Right ventricle myocardium inferior (tissue), 1 donor: Measurements from ENCODE around the gene RGS8. TPM values are rescaled to one million over a fixed set of nuclear protein-coding genes. Genes with fewer than 3 reads are reported as not detected.

Source experiments
- ATAC-seq: fragments of 200-7000 bp; cut with Tn5 transposase; one replicate; pipeline ENCODE4 v1.9.1; 2020; ENCODE audit warnings: mild to moderate bottlenecking, moderate library complexity
- DNase-seq: peaks from one replicate; pipeline ENCODE4 v3.0.0; 2021; ENCODE audit errors: missing footprints
- intact Hi-C: fragments of 100-400 bp; cut with DNase I; formaldehyde crosslinking; loops from one replicate; pipeline ENCODE4 v1.11.0; 2022
- total RNA-seq: library from RNA; stranded (reverse); fragmentation: NEBNext Ultra II Directional; extraction: Animal tissue kit (Norgen Biotek cat#: 25700); gene quantifications from one replicate; pipeline ENCODE4 v1.2.1, GENCODE V29; 2021
- donor health status: DM: no; HTN: yes; CAD: no; lungs with severe emphysema.

Gene RGS8
- total RNA-seq, 1 donor from 2014 or later, result not detected

DNA sequence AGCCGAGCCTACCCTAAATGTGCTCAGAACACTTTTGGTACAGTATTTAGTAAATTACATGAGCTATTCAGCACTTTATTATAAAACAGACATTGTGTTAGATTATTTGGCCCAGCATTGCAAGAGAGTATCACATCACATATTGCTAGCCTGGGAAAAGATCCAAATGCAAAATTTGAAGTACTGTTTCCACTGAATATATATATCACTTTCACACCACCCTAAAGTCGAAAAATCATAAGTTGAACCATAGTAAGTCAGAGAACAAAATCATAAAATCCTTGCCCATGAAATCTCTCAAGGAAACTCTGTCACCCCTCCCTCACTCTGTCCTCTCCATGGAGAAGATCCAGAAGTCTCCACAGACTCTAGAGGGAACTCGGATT is 33.1 kb downstream of the RGS8 start:
- intact Hi-C loops, result no loop called here
- no peak for ATAC-seq
- DNase-seq, result no peak

DNA sequence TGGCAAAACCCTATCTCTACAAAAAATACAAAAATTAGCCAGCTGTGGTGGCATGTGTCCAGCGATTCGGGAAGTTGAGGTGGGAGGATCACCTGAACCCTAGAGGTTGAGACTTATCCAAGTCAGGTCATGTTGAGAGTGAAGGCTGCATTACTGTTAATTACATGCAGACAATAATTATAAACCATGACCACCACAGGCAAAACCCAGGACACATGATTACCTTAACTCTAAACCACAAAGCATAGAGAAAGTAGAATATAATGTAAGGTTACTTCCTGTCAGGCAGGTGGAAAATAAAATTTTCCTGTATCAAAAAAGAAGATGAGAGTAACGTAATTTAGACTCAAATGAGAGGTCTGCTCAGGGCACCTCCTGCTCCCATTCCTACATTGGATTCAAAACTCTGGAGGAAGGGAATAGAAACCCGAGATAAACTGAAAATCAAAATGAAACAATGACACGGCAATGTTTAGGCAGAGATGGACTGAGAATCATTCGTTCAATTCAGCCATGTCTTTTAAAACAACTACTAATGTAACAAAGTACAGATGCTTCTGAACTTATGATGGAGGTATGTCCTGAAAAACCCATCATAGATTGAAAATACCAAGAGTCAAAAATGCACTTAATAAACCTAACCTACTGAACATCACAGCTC is 33.6 kb downstream of the RGS8 start:
- ATAC-seq, result no peak
- intact Hi-C loops, result no loop called here
- no peak for DNase-seq

DNA sequence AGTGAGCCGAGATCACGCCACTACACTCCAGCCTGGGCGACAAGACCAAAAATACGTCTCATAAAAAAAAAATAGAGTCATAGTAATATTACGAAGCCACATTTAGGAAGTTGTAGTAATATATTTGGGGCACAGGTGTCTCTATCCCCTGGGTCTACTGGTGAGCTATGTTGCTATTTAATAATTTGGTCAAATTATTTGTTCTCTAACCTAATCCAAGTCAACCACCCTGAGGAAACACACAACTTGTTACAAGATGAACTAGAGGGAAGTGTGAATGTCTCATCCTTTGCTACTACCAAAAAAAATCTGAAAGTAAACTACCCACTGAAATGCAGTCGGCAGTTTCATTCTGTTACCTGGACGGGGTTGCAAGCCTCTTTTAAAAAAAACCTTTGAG is 35.3 kb downstream of the RGS8 start:
- DNase-seq, result no peak
- intact Hi-C loops, result no loop called here
- no peak for ATAC-seq

DNA sequence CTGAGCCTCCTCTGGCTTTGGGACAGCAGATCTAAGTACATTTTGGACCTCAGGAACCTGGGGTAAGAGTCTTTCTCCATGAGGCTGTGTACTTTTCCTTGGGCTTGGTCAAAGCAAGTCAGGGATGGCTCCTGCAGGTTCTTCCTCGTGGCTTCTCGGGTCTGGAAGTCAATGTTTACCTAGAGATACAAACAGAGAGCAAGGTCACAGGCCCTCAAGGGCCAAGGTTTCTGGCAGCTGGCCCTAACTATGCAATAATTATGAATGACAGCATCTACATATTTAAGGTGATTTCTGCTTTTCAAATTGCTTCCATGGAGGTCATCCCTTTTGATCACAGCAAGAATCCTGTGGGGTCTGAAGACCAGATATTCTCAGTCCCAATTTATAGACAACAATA is 37.6 kb downstream of the RGS8 start:
- DNase-seq (no peak), ATAC-seq (no peak)
- intact Hi-C loops, result no loop called here

DNA sequence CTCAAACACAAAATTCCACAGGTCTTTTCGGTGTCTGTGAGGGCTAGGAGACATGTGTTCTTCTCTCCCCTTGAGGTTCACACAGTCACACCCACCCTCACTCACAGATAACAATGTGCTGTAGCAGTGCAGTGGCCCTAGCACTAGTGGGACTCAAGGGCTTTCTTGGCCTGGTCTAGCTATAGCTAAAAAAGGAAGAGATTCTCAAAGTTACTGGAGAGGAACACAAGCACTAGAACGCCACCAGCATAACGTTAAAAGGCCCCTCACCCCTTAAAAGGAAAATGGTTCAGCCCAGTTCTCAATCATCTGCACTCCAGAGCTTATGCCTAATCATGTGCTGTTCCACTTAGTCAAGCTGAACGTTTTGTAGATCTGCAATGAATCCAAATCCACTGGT is 39.5 kb downstream of the RGS8 start:
- no peak for DNase-seq
- no peak for ATAC-seq
- intact Hi-C loops, result no loop called here

DNA sequence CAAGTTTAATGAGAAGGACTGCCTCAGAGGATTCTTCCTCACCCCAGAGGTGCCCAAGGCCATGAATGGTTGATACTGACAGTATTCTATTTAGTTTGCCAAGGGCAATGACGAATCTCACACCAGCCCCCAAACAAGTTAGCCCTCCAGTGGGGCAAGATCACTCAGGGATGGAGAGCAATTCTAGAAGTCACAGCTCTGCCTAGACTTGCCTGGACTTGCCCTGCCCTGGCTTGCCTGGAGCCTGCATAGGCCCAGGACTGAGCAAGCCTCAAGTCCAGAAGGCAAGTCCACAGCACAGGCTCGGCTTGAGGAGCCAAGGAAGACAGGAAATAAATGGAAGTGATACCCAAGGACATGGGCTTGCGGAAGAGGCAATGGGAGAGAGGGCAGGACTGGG is 40.7 kb downstream of the RGS8 start:
- intact Hi-C loops, result no loop called here
- no peak for DNase-seq
- no peak for ATAC-seq

DNA sequence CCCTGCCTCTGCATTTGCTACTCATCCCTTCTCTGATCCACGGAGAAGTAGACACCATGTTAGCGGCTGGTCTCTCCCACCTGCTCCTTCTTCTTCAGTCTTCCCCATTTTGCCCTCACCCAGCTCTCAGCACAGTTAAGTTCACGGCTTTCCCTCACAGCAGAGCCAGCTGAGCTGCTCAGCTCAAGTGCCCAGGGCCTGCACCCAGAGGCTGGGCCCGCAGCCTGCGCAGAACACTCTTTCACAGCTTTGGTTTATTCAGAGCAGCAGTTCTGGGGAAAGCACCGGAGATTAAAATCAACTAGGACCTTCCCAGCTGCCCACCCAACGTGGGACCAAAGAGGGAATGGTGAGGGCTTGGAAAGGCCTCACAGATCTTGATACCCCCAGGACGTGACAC is 41.9 kb downstream of the RGS8 start:
- intact Hi-C loops, result no loop called here
- ATAC-seq (no peak), DNase-seq (no peak)

DNA sequence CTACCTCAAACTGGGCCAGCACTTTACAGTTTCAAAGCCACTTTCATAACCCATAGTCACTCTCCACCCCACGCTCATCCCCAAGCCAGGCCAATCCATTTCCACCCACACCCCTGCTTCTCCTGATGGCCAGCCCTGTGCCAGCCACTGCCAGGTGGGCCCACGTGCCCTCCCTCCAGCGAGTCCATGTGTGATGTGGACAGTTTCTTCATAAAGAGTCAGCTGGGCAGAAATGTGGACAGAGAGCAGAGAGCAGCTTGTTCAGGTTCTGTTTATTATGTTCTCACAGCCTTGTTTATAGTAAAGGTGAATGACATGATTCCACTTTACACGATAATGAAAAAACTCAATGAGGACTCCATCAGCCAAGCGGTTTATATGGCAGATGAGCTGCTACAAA is 42.8 kb downstream of the RGS8 start:
- DNase-seq (no peak), ATAC-seq (no peak)
- intact Hi-C loops, result no loop called here

DNA sequence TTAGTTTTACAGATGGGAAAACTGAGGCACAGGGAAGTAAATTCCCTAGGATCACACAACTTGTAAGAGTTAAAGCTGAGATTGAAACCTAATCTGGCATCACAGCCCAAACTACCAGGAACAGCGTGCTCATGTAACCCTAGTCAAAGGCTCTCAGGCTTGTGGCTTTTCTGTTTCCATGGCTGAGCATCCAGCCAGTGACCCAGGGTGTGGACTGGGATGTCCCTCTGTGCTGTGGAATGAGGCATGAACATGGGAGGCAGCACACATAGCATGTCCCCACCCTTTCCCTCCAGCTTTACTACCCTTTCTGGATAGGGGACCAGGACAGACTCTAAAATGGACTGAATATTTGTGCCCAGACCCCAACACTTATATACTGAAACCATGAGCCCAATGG is 45.1 kb downstream of the RGS8 start:
- no peak for ATAC-seq
- DNase-seq, result no peak
- intact Hi-C loops, result no loop called here

DNA sequence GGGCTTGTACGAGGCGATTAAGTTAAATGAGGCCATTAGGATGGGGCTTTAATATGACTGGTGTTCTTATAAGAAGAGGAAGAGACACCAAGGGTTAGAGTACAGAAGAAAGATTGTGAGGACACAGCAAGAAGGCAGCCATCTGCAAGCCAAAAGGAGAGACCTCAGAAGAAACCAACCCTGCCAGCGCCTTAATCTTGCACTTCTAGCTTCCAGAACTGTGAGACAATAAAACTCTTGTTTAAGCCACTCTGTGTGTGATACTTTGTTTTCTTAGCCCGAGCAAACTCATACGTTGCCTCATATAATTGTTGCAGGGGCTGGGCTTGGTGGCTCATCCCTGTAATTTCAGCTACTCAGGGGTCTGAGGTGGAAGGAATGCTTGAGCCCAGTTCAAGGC is 46.6 kb downstream of the RGS8 start:
- intact Hi-C loops, result no loop called here
- no peak for DNase-seq
- no peak for ATAC-seq

DNA sequence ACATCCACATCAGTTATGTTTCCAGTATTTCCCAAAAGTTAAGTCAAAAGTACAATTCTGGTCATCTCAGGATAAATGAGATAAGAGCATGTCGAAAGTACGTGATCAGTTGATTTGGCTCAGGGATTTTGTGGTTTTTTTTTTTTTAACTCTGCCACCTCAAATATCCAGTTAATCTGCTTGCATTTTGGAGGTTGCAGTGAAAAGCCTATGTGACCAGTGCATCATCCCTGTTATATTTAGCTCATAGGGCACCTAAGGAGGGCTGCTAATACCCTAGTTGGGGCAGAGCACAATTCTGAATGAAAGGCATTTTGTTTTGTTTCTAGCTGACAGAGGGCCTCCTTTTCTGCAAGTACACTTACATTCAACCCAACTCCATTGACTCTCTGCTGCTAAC is 48.5 kb downstream of the RGS8 start:
- DNase-seq (no peak), ATAC-seq (no peak)
- intact Hi-C loops, result no loop called here

Other genes with a start within 250 kb of the RGS8 start
- gene RGSL1, start 234.4 kb downstream of the RGS8 start, total RNA-seq, result not detected
- 2.9 TPM for gene RNASEL, start 95.3 kb downstream of the RGS8 start, total RNA-seq
- 0.97 TPM for gene RGS16, start 80.2 kb downstream of the RGS8 start, total RNA-seq
- 6.1 TPM for gene NPL, start 105.2 kb upstream of the RGS8 start, total RNA-seq
- 65.3 TPM for gene DHX9, start 154.8 kb upstream of the RGS8 start, total RNA-seq